ENCODE results near the gene ADGRG1. TPM values are rescaled to one million over a fixed set of nuclear protein-coding genes. Genes with fewer than 3 reads are reported as not detected.

Gene ADGRG1
- total RNA-seq, 1 experiment from 2014 or later: 131 TPM

GRCh38 chr16:57661936-57662906, 33.8 kb downstream of the ADGRG1 start:
- Histone ChIP-seq H3K27ac (no peak overlapping the region), H4K20me1 (ENCODE audit: insufficient read depth) (no peaks in the 10 kb centered on the region), H3K4me2 (no peak overlapping the region), H3K79me2 (ENCODE audit: low read depth) (no peaks in the 10 kb centered on the region), H3F3A (ENCODE audit: insufficient read depth, low read depth) (peaks cover 15% of the 10 kb centered on the region), H2AFZ (no peak overlapping the region), H3K36me3 (ENCODE audit: low read depth) (no peaks in the 10 kb centered on the region), H3K27me3 (ENCODE audit: insufficient read depth, low read depth) (no peaks in the 10 kb centered on the region), H3K4me1 (replicated peaks; ENCODE audit: insufficient read depth) (peaks cover 5% of the 10 kb centered on the region), H3K9me3 (ENCODE audit: insufficient read depth, low read depth) (no peaks in the 10 kb centered on the region), H3K9me2 (ENCODE audit: insufficient read depth) (no peaks in the 10 kb centered on the region), H3K4me3 (no peak overlapping the region)
- TF ChIP-seq CTCF (conservative IDR thresholded peaks at IDR 0.05) (no peak), EZH2 (IDR thresholded peaks at IDR 0.05; ENCODE audit: low read depth) (no peak)
- ChIA-PET CTCF (no interaction called here), POLR2A (ENCODE audit: unreplicated experiment) (no interaction called here)
- no TSS peak for BruUV-seq (replicated peaks)
- intact Hi-C loops (cut with micrococcal nuclease; ENCODE audit: unreplicated experiment): no loop called here
- DNase-seq: no peak

- Histone ChIP-seq H4K20me1 (ENCODE audit: insufficient read depth) (no peaks in the 10 kb centered on the region), H3K79me2 (ENCODE audit: low read depth) (no peaks in the 10 kb centered on the region), H3K27ac (no peak overlapping the region), H3K27me3 (ENCODE audit: insufficient read depth, low read depth) (no peaks in the 10 kb centered on the region), H3K4me1 (replicated peaks; ENCODE audit: insufficient read depth) (peaks cover 17% of the 10 kb centered on the region), H3F3A (ENCODE audit: insufficient read depth, low read depth) (peaks cover 15% of the 10 kb centered on the region), H3K4me2 (no peak overlapping the region), H3K9me3 (ENCODE audit: insufficient read depth, low read depth) (no peaks in the 10 kb centered on the region), H3K4me3 (no peak overlapping the region), H3K36me3 (ENCODE audit: low read depth) (no peaks in the 10 kb centered on the region), H3K9me2 (ENCODE audit: insufficient read depth) (no peaks in the 10 kb centered on the region), H2AFZ (no peak overlapping the region)
- intact Hi-C loops (cut with micrococcal nuclease; ENCODE audit: unreplicated experiment): no loop called here
- no peak for DNase-seq
- TF ChIP-seq EZH2 (IDR thresholded peaks at IDR 0.05; ENCODE audit: low read depth): no peak
- TF ChIP-seq CTCF (conservative IDR thresholded peaks at IDR 0.05): no peak
- BruUV-seq (replicated peaks): no TSS peak
- ChIA-PET CTCF (no interaction called here), POLR2A (ENCODE audit: unreplicated experiment) (no interaction called here)
Observed at GRCh38 chr16:57663436-57663835, 35.0 kb downstream of the ADGRG1 start.

DNA sequence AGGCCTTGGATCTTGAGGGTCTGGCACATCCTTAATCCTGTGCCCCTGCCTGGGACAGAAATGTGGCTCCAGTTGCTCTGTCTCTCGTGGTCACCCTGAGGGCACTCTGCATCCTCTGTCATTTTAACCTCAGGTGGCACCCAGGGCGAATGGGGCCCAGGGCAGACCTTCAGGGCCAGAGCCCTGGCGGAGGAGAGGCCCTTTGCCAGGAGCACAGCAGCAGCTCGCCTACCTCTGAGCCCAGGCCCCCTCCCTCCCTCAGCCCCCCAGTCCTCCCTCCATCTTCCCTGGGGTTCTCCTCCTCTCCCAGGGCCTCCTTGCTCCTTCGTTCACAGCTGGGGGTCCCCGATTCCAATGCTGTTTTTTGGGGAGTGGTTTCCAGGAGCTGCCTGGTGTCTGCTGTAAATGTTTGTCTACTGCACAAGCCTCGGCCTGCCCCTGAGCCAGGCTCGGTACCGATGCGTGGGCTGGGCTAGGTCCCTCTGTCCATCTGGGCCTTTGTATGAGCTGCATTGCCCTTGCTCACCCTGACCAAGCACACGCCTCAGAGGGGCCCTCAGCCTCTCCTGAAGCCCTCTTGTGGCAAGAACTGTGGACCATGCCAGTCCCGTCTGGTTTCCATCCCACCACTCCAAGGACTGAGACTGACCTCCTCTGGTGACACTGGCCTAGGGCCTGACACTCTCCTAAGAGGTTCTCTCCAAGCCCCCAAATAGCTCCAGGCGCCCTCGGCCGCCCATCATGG, 35.7 kb downstream of the ADGRG1 start:
- H3K4me1 ChIP-seq (replicated peaks; ENCODE audit: insufficient read depth): peaks cover 18% of the 10 kb centered on the region
- no peaks in the 10 kb centered on the region for H4K20me1 ChIP-seq (ENCODE audit: insufficient read depth)
- H3K4me3 ChIP-seq: no peak overlapping the region
- no TSS peak for BruUV-seq (replicated peaks)
- no peaks in the 10 kb centered on the region for H3K9me3 ChIP-seq (ENCODE audit: insufficient read depth, low read depth)
- ChIA-PET POLR2A (ENCODE audit: unreplicated experiment) (interaction anchor here (0.5 to 0.6 kb wide), 2 partner anchors 43 to 268 kb away, joined by 5 to 7 read pairs; no protein-coding TSS in a partner anchor), CTCF (interaction anchor here (0.6 to 0.7 kb wide), 2 partner anchors 17 to 220 kb away, joined by 6 read pairs; no protein-coding TSS in a partner anchor)
- H2AFZ ChIP-seq: no peak overlapping the region
- DNase-seq: no peak
- H3F3A ChIP-seq (ENCODE audit: insufficient read depth, low read depth): peaks cover 15% of the 10 kb centered on the region
- intact Hi-C loops (cut with micrococcal nuclease; ENCODE audit: unreplicated experiment): no loop called here
- no peak overlapping the region for H3K4me2 ChIP-seq
- H3K27me3 ChIP-seq (ENCODE audit: insufficient read depth, low read depth): no peaks in the 10 kb centered on the region
- TF ChIP-seq EZH2 (IDR thresholded peaks at IDR 0.05; ENCODE audit: low read depth): no peak
- TF ChIP-seq CTCF (conservative IDR thresholded peaks at IDR 0.05): no peak
- H3K27ac ChIP-seq: no peak overlapping the region
- no peaks in the 10 kb centered on the region for H3K9me2 ChIP-seq (ENCODE audit: insufficient read depth)
- no peaks in the 10 kb centered on the region for H3K36me3 ChIP-seq (ENCODE audit: low read depth)
- no peaks in the 10 kb centered on the region for H3K79me2 ChIP-seq (ENCODE audit: low read depth)
